ENCODE measurements around the gene BTBD16. TPM values are rescaled to one million over a fixed set of nuclear protein-coding genes. Genes with fewer than 3 reads are reported as not detected.

The BTBD16 gene
- polyA plus RNA-seq, 3 donors, result not detected

- peaks cover 0 to 6% (median 0%) of the 10 kb centered on the region in 7 donors for H3K9me3 Mint-ChIP-seq
- no peak for TF ChIP-seq CTCF (IDR thresholded peaks at IDR 0.05)
- no peak overlapping the region for H3K4me3 Mint-ChIP-seq
Observed at GRCh38 chr10:122232769-122233168, 38.3 kb upstream of the BTBD16 start.

GRCh38 chr10:122233857-122234348, 37.2 kb upstream of the BTBD16 start:
- Mint-ChIP-seq H3K9me3 (peaks cover 0 to 2% (median 0%) of the 10 kb centered on the region in 7 donors), H3K27ac (no peak overlapping the region), H3K27me3 (ENCODE audit: low read depth in 3 of 3) (peaks cover 2 to 5% (median 3%) of the 10 kb centered on the region in 3 donors), H3K4me3 (no peak overlapping the region), H3K4me1 (no peaks in the 10 kb centered on the region), H3K36me3 (no peaks in the 10 kb centered on the region)
- Histone ChIP-seq H3K79me2 (ENCODE audit: insufficient read depth, low read length) (no peaks in the 10 kb centered on the region), H3K9ac (ENCODE audit: insufficient read depth, low read length, poor library complexity, severe bottlenecking) (no peak overlapping the region), H4K20me1 (ENCODE audit: insufficient read depth, low read length) (no peaks in the 10 kb centered on the region), H3K4me1 (ENCODE audit: control insufficient read depth in 1 of 2, insufficient read depth in 2 of 2, low read length in 2 of 2) (no peaks in the 10 kb centered on the region), H2AFZ (ENCODE audit: insufficient read depth, low read depth, low read length, poor library complexity, severe bottlenecking) (no peak overlapping the region), H3K27ac (ENCODE audit: low read depth in 1 of 2, low read length in 2 of 2) (no peak overlapping the region), H3K36me3 (replicated peaks in 1 of 2; ENCODE audit: control insufficient read depth in 1 of 2, insufficient read depth in 2 of 2, low read length in 2 of 2) (no peaks in the 10 kb centered on the region), H3K4me3 (replicated peaks in 1 of 3; ENCODE audit: low read depth in 2 of 3, low read length in 3 of 3) (no peak overlapping the region), H3K9me3 (replicated peaks in 1 of 2; ENCODE audit: control insufficient read depth in 1 of 2, insufficient read depth in 1 of 2, low read length in 2 of 2) (no peaks in the 10 kb centered on the region), H3K4me2 (replicated peaks; ENCODE audit: extremely low read depth, low read length, poor library complexity, severe bottlenecking) (no peak overlapping the region), H3K27me3 (ENCODE audit: control insufficient read depth in 2 of 2, insufficient read depth in 2 of 2, low read length in 2 of 2) (no peaks in the 10 kb centered on the region)
- no peak for DNase-seq
- no peak for TF ChIP-seq CTCF (IDR thresholded peaks at IDR 0.05)
- intact Hi-C loops (cut with micrococcal nuclease), result no loop called here
- WGBS (ENCODE audit: insufficient coverage), result 92% methylated on average over 10 of the region's 11 CpGs

More at GRCh38 chr10:122232769-122233168, 38.3 kb upstream of the BTBD16 start:
- Histone ChIP-seq H3K36me3 (replicated peaks in 1 of 2; ENCODE audit: control insufficient read depth in 1 of 2, insufficient read depth in 2 of 2, low read length in 2 of 2) (no peaks in the 10 kb centered on the region), H3K79me2 (ENCODE audit: insufficient read depth, low read length) (no peaks in the 10 kb centered on the region), H3K4me3 (replicated peaks in 1 of 3; ENCODE audit: low read depth in 2 of 3, low read length in 3 of 3) (no peak overlapping the region), H3K27ac (ENCODE audit: low read depth in 1 of 2, low read length in 2 of 2) (no peak overlapping the region), H3K9ac (ENCODE audit: insufficient read depth, low read length, poor library complexity, severe bottlenecking) (no peak overlapping the region), H3K4me1 (ENCODE audit: control insufficient read depth in 1 of 2, insufficient read depth in 2 of 2, low read length in 2 of 2) (no peaks in the 10 kb centered on the region), H3K9me3 (replicated peaks in 1 of 2; ENCODE audit: control insufficient read depth in 1 of 2, insufficient read depth in 1 of 2, low read length in 2 of 2) (no peaks in the 10 kb centered on the region), H3K4me2 (replicated peaks; ENCODE audit: extremely low read depth, low read length, poor library complexity, severe bottlenecking) (no peak overlapping the region), H3K27me3 (ENCODE audit: control insufficient read depth in 2 of 2, insufficient read depth in 2 of 2, low read length in 2 of 2) (no peaks in the 10 kb centered on the region), H2AFZ (ENCODE audit: insufficient read depth, low read depth, low read length, poor library complexity, severe bottlenecking) (no peak overlapping the region), H4K20me1 (ENCODE audit: insufficient read depth, low read length) (no peaks in the 10 kb centered on the region)
- WGBS (ENCODE audit: insufficient coverage), result 100% methylated on average over 1 of the region's 3 CpGs
- Mint-ChIP-seq H3K27ac (no peak overlapping the region), H3K4me1 (no peaks in the 10 kb centered on the region), H3K27me3 (ENCODE audit: low read depth in 3 of 3) (peaks cover 2 to 5% (median 3%) of the 10 kb centered on the region in 3 donors), H3K36me3 (no peaks in the 10 kb centered on the region)
- intact Hi-C loops (cut with micrococcal nuclease), result no loop called here
- DNase-seq, result no peak
